Activated naive CD8-positive, alpha-beta T cell treated with anti-CD3 and anti-CD28 coated beads, Interleukin-2, amount 50 U/mL, for 16 hours (primary cell): ENCODE measurements around the gene DACH1.

Experiments
- DNase-seq: peaks from one replicate; pipeline ENCODE4 v3.0.0-alpha.2; 2020; ENCODE audit warnings: low read depth, low spot score

DACH1 gene

DNA sequence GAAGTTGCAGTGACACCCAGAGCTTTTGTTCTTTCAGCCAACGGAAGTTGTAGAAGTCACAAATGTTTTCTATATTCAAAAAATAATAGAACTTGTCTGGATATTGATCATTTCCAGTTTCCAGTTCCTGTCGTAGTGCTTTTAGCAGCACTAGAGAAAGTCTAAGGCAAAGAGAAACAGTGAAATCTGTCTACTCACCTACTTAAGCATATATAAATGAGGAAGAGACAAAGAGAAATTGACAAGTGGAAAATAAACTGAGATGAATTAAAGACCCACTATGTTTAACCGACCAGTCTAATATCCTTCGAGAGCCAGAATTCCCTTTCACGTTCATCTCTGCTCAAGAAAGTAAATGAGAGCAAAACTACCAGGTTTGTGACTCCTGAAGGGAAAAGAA is 36.7 kb downstream of the DACH1 start:
- no peak for DNase-seq

DNA sequence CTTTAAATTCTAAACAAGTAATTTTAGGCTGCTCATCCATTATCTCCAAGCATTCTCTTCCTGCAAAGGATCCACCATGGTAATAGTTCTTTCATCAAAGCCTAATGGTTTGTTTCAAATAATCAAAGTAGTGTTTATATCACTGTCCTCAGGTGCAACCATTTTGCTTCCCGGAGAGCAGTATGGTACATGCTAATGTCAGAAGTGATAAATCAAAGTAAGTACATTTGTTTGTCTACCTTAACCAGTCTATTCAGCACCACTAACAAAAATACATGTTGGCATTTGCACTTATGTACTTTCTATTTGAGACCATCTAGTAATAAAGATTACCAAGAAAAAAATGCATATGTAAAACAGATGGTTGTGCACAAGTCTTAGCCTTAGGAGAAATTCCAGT is 37.5 kb downstream of the DACH1 start:
- no peak for DNase-seq

DNA sequence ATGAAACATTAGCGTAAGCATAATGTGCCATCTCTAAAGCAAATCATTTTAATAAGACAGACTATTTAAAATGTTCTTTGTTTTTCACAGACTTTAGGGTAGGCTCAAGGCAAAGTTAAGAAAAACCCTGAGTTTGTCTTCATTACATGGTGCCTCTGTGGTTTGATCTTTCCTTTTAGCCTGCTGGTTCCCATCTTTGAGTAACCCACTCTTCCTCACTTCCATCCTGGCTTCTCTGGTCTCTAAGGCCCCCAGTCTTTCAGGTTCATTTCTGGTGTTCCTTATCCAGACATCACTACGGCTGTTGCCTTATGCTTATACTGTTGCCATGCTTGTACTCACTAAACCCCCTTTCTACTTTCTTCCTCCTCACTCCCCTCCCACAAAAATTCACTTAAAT is 38.4 kb downstream of the DACH1 start:
- DNase-seq, result no peak

DNA sequence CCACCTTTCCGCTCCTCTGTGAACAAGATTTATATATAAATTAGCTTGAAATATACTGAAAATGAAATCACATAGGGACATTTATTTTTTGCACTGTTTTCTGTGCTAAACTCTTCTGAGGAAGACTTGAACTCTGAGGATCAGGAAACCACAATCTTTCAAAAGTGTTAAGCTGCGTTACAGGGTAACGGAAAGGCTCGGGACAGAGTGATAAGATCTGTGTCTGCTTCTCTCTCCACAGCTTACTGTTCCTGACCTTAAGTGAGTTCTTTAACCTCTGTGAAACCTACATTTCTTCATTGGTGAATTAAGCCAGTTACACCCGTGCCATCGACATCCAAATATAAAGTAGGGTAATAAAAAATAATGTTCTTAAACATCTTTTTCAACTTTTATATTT is 38.9 kb downstream of the DACH1 start:
- no peak for DNase-seq

DNA sequence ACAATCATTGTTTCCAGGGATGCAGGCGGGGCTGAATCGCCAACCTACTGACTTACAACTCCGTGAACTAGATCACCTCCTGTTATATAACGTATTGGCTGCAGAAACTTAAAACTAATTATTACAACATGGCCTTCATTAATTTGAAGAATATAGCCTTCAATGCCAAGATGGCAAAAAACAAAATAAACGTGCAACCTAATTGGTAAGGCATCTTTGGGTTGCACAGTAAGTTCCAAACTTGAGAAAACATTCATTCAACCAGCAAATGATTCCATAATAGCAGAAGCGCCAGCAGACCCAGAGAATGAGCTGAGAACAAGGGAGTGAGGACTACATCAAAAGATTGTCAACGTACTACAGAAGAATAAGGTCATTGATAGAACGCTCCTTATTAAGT is 39.8 kb downstream of the DACH1 start:
- DNase-seq, result no peak

DNA sequence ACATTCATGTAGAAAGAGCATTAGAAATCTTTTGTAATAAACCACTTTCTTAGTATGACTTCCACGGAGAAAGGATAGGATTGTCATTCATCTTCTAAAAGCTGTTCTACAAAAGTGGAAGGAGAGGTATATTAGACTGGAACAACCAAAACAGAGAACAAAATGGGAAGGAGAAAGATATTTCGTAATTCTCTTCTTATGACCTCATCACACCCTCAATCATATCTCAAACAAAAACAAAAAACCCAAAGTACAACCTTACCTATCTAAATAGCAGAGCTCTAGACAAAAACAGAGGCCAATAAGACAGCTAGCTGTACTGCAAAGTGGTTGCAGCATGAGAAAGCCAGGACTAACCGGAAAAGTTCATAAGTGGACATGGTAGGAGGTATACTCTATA is 46.3 kb downstream of the DACH1 start:
- no peak for DNase-seq

DNA sequence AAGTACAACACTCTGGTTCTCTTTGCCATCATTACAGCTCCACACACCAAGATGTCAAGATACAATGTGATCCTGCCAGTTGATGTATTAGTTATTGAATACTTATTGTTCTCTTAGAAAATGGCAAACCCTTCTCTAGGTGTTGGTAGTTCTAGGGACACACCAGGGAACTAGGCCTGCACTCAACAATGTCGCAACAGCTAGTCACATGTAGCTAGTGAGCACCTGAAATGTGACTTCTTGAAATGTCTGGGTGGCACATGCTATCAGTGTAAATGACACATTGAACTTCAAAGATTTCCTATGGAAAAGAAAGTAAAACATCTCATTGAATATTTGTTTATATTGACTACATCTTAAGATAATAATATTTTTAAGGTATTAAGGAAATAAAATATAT is 49.7 kb downstream of the DACH1 start:
- DNase-seq, result no peak

DNA sequence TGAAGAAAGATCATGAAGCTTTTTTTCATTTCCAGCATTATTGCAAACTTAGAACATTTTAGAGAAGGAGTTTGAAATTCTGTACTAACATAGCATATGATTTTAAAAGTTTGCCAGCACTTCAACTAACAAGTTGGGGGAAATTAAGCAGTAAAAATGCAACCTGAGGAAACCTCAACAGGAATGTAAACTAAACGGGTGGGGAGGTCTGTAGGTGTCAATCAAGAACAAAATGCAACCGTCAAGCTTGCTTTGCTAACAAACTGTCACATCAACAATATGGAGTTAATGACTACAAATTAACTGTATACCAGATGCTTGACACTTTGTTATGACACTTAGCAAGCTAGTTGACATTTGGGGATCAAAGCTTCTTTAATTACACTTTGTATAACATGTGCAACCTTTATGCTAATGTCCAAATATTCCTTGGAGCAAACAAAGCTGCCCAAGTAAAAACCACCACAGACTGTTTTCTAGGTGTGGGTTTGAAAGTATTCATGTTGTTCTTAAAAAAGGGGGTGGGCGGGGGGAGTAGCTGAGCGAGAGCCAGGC is 52.1 kb downstream of the DACH1 start:
- DNase-seq, result no peak

DNA sequence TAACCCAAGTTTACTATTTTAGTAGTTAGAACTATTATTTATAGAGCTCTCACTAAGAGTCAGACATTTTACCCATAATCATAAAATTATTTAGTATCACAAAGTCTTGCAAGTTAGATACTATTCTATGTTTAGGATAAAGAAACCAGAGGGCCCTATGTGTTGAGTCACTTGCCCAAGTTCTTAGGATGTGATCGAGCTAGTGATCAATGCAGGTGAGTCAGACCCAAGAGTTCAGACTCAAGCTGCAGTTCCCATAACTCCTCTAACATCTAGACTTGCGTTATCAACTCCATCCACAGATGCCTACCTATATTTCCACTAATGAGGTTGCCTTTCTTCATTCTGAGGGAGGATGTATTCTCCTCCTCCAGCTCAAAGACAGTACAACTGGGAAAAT is 53.8 kb downstream of the DACH1 start:
- no peak for DNase-seq

DNA sequence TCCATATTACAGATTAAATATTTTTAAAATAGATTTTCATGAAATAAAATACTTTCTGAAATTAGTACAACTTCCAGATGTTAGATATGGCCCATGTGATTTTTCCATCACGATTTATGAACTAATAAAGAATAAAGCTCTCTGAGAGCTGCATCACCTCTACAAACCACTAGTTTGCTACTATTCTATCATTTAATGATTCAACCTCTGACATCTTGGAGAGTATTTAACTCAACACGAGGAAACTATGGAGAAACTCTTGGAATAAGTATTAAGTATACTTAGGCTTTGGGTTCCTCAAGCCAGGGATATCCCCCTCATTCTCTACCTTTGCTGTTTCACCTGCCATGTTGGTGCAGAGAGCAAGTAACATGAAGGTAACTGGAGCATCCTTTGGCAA is 55.7 kb downstream of the DACH1 start:
- DNase-seq, result no peak

DNA sequence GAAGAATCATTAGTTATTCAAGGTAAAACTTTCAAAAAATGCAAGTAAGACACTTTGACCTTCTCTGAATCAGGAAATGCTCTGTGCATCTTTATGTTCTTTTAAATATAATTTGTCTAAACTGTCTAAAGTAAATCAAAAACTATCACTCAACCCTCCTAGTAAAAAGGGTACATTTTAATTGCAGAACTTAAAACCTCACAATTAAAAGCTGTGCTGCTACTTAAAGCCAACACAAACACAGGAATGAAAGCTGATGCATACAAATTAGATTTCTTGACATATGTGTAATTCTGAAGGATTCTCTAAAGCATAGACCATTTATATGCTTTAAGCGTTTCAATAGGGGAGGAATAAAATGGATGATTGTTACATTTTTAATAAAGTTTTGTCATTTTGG is 58.3 kb downstream of the DACH1 start:
- DNase-seq, result no peak

DNA sequence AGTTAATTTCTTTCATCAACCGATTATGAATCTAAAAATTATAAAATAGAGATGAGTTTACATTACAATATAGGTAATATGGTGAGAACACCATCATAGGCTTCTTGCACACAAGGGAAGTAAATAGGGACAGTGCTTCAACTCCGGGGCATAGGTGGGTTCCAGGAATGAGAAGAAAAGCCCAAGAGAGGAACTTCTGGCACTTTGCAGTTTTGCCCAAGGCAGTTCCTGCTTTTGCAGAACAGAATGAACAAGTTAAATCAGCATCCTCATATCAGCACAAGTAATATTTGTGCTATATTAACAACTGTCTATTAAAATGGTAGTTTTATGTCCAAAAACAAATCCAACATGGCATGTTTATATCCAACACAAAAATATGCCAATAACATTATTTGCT is 60.1 kb downstream of the DACH1 start:
- no peak for DNase-seq

DNA sequence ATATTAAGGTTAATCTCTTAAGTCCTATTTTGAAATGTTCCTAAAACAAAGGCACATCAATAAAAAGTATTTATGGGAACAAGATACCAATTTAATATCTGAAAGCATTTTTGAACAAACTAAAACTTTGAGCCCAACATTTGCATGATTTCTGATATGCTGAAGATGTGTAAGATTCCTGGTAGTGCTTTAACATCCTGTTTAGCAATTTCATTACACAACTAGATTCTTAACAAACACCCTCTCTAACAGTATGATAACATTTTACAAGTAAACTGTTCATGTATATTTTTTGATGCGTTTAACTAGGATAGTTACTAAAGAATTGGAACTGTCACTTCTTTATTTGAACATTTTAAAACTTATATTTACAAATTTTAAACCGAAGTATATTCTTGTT is 63.9 kb downstream of the DACH1 start:
- DNase-seq, result no peak

DNA sequence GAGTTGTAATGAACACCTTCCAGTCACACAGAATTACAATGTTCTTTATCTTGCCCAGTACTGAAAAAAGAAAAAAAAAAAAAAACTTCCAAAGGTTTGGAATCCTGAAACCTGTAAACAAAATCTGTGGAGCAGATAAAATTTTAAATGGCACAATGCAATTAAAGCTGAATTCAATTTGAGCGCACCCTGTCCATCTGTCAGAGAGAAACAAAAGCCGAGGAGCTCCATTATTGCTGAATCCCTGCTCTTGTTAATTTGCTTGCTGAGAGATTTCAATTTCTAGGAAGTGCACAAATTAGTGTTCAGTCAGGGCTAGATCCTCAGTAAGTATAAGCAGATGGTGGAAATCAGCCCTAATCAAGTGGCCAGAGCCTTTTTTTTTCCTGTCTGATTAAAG is 65.2 kb downstream of the DACH1 start:
- no peak for DNase-seq

DNA sequence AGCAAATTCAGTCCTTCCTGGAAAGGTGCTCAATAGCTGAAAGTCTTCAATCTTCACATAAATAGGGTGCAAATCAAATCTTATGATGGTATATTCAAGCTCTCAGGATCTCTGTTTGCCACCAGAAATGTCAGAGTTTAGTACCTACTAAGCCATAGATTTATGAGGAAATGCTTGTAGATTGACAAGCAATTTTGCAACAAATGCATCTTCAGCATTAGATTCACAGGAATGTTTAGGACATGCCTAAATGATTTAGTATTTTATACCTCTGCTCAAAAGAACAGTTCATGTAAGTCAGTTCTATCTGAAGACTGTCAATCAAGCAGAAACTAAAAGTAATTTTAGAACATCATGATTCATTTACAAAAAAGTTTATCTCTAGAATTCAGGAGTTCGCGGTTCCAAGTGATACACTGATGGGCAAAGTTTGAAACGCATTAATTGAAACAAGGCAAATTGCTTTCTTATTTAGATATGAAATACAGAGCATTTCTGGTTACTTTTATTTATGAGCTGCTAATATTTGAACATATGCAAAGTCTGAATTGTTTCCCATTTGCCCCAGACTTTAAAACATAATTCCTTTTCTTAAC is 65.7 kb downstream of the DACH1 start:
- DNase-seq, result no peak

DNA sequence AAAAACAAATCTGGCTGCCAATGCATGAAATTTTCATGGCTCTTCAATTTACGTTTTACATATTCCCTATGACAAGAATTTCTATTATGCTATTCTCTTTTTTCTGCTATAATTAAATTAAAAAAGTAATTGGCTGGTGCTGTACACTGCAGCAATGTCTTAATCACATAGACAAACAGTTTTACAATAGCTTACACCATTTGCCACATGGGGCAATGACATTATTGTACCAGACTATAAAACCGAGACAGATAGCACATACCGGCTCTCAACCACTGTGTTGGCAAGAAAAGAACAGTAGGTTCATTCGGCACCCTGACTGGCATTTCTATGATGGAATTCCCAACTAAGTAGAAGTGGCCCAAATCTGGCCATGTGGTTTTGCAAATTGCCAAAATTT is 67.7 kb downstream of the DACH1 start:
- DNase-seq, result no peak

DNA sequence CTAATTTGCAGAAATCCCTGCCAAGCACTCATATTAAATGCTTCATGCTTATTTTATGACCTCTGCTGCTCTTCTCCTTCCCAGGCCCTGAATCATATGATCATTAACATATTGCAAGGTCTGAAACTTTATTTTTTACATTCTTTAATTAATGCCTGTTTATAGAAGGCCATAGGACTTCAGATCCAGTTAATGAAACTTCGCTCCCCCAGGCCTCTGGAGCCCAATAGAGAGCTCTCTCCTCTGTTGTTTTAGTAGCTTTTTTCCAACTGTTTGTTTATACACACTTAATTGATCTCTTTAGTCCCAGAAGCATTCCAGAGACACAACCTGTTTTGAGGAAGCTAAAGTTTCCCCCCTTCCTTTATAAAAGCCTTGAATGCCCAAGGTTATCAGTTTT is 68.3 kb downstream of the DACH1 start:
- DNase-seq, result no peak

DNA sequence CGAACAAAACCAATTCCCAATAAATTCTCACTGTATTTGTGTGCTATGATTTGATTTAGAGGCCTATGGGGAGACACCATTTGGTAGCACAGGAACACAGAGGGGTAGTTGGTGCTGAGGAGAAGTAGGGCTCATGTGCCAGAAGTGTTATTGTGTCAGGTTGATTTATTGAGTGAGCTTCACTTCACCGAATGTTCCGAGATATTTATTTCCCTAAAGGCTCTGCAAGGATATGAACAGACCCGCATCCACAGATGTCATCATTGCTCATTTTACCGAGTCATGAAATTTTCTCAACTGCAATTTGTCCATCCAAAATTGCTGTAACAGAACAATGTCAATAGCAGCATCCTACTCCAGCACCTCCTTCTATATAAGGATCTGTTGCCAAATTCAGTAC is 69.5 kb downstream of the DACH1 start:
- no peak for DNase-seq

DNA sequence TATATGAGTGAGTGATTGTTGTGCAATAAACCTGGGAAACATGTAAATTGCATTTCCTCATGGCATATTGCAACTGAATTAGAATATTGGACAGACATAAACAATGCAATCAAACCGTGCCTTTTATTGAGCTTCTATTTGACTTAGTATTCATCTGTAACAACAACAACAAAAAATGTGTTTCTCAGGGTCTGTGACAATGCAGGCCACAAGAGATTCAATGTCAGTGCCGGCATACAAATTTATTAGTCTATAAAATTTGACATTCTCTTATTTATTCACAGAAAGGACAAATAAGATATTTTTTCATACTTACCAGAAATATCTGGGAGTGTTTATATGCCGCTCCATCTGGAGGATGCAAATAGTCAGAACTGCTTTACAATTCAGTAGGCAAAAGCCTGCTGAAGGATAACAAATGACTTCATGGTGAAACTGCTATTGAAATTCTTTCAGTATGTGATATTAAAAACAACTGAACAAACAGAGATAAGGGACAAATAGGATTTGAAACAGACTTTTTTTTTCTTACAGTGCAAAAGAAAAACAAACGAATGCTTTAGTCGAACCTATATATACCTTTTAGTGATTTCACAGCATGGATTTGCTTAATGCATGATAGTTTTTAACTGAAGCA is 77.2 kb downstream of the DACH1 start:
- no peak for DNase-seq

DNA sequence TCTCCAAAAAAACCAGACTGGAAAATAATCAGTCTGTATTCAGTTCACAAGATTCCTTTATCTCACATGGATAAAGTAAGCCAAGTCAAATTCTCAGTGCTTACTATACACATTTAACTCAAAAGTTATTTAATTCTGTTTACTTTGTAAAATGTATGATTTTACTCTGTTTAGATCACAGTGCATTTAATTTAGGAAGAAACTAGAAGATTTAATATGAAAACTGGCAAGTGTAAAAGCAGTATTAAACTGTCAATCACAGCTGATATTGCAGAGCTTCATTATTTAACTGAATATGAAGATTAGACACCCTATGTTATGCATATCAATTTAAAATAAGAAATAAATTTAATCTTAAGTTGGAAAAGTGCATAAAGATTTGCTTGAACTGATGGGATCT is 78.0 kb downstream of the DACH1 start:
- DNase-seq, result no peak

DNA sequence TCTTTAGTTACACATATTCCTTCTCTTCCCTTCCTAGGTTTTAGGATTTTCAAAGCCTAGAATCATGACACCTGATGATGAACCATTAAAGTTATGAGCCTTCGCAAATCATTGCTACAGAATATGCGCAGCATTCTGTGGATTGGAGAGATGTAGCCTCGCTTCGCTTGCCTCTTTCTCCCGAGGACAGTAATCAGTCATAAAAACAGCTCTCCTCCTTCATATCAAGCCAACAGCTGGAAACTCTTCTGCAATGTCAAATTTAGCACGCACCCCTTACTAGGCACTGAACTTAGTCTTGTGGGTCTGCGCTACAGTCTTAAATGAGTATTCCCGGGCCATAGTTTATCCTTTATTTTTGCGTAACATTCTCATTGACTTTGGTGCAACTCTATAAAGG is 79.6 kb downstream of the DACH1 start:
- DNase-seq, result no peak

DNA sequence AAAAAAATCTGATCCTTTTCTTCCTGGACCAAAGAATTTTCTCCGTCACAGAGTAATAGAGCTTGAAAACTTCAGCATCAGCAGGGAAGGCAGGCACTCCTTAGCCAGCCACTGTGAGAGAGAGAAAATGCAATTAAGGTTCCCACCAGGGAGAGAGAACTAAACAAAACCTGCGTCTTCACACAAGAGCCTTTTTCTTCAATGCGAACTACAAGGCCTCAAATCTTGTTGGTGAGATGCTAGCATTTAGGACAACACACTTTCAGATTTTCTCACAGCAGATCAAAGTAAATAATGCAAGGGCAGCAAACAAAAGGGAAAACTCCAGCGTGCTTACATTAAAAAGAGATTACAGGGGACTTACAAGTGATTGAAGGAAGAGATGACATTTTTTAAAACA is 80.1 kb downstream of the DACH1 start:
- no peak for DNase-seq

DNA sequence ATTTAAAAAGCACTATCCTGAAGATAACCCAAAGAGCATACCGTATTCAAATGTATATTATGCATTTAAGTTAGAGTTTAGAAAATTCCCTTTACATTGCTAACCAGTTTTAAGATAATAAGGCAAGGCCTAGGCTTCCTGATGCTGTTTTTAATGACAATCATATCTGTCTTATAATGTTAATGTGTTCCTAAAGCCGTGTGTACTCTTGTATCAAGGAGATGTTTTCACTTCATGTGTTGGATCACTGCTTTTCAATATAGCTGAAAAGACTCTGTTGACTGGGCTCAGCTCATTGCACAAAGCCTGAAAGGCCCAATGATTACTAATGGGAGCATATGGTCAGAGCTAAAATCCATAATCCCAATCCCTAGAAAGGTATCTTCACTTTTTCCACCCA is 81.6 kb downstream of the DACH1 start:
- no peak for DNase-seq

DNA sequence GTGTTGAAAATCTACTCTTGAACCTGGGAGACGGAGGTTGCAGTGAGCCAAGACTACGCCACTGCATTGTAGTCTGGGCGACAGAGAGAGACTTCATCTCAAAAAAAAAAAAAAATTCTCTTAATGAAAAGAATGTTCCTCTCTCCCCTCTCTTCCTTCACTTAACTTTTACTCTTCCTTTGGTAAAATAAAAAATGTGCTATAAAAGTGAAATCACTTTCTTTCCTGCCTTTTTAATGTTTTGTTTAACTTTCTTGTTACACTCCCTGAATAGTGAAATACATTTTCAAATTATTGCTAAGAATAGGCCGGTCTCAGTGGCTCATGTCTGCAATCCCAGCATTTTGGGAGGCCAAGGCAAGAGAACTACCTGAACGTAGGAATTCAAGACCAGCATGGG is 86.5 kb downstream of the DACH1 start:
- no peak for DNase-seq
